DMS 273 (cell line): ENCODE measurements around the gene SOS1.

Experiments
- DNase-seq: peaks from one replicate; lab custom pipeline; 2025; ENCODE audit not compliant: unreplicated experiment; lab: John Stamatoyannopoulos, UW

Gene SOS1

GRCh38 chr2:38935568-38936172, 185.2 kb downstream of the SOS1 start:
- no peak for DNase-seq

- no peak for DNase-seq
Measured at GRCh38 chr2:38934742-38935141, 186.1 kb downstream of the SOS1 start.

- peak; percentile 87 for DNase-seq
Measured at GRCh38 chr2:38933653-38934052, 187.2 kb downstream of the SOS1 start.

- no peak for DNase-seq
Measured at GRCh38 chr2:38932586-38932985, 188.3 kb downstream of the SOS1 start.
